GM19397 (cell line): ENCODE results near the gene DDIT4.

Experiments
- ATAC-seq: cut with Tn5 transposase; IDR thresholded peaks from one replicate; pipeline ENCODE4 v1.9.1; 2021; ENCODE audit warnings: mild to moderate bottlenecking, moderate library complexity; ENCODE audit not compliant: unreplicated experiment

The DDIT4 gene

DNA sequence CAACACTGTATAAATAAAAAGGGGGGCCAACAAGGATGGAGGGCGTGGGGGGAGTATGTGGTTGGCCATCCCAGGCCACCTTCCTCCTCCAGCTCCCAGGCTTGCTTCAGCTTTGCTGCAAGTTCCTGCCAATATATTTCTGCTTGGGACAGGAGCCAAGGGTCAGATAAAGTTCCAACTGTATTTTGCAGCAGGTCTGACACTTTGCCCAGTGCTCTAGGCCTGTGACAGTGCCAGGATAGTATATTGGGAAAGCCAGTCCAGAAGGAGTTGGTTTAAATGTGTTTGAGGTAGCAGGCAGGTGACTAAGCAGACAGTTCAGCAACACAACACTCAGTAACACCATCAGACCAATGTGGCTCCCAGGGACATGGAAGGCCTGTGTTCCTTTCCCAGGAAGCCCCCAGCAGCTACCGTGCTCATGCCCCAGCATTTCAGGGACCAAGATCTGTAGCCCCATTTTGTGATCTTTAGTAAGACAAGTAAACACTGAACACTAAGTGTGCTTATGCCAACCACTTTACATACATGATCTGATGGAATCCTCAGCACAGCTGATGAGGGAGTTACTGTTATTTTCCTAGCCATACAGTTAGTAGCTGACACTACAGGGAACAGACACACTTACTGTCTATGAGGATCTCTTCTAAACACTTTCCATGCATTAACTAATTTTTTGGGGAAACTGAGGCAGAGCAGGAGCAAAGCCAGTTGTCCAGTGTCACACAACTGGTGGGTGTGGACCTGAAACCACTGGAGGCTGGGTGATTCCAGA, 42.1 kb downstream of the DDIT4 start:
- ATAC-seq = no peak

GRCh38 chr10:72316386-72316700, 42.6 kb downstream of the DDIT4 start:
- ATAC-seq = no peak

- ATAC-seq = no peak
These were observed 43.2 kb downstream of the DDIT4 start for GRCh38 chr10:72316748-72317435.

DNA sequence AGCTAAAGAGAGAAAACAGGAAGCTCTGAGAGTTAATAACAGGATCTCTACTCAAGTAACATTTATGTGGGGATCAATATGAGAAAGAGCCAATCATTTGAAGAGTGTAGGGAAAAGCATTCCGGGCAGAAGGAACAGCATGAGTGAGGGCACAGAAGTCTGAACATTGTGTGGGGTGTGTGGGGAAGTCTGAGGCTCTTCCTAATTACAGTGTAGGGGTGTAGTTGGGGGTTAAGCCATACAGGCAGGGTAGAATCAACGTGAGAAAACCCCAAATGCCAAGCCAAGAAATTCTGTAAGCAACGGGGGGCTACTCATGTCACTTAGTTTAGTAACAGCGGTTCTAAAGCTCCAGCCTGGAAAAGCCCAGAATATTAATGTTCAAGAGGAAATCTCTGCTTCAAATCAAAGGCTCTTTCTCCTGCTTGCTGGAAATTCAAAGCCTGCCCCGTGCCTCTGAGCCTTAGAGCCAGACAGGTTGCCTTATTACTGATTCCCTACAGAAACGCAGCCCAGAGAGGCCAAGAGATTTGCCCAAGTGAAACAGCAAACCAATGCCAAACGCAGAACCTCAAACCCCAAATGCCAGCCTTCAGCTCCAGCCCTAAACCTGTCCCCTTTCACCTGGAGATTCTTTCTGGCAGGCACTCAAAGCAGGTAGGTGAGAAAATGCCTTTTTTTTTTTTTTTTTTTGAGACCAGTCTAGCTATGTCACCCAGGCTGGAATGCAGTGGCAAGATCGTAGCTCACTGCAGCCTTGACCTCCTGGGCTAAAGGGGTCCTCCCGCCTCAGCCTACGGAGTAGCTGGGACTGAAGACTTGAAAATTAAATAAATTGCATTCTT, 44.9 kb downstream of the DDIT4 start:
- ATAC-seq = no peak

GRCh38 chr10:72319416-72320254, 45.9 kb downstream of the DDIT4 start:
- ATAC-seq = peak; percentile 73

DNA sequence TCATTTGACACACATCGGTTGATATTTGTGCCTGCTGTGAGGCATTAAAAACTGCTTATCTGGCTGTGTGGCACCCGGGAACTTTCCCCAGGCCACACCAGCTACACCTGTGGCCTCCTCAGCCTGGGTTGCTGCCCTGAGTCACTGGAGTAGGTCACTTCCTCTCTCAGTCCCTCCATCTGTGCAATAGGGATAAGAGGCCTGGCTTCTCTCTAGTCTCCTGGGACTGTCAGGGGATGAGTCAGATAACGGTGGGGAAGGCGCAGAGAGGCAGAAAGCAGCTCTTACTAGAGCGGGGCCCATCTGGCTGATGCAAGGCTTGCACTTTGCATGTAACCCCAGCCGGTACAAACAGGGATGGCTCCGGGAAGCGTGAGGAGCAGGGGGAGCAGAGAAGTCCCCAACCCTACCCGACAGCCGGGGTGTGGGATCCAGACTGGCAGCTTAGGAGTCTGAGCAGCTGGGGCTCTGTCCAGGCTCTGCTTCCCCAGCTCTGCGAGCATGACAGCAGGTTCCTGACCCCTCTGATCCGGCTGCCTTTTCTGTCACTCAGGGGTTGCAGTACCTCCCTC, 47.0 kb downstream of the DDIT4 start:
- peak; percentile 56 for ATAC-seq

DNA sequence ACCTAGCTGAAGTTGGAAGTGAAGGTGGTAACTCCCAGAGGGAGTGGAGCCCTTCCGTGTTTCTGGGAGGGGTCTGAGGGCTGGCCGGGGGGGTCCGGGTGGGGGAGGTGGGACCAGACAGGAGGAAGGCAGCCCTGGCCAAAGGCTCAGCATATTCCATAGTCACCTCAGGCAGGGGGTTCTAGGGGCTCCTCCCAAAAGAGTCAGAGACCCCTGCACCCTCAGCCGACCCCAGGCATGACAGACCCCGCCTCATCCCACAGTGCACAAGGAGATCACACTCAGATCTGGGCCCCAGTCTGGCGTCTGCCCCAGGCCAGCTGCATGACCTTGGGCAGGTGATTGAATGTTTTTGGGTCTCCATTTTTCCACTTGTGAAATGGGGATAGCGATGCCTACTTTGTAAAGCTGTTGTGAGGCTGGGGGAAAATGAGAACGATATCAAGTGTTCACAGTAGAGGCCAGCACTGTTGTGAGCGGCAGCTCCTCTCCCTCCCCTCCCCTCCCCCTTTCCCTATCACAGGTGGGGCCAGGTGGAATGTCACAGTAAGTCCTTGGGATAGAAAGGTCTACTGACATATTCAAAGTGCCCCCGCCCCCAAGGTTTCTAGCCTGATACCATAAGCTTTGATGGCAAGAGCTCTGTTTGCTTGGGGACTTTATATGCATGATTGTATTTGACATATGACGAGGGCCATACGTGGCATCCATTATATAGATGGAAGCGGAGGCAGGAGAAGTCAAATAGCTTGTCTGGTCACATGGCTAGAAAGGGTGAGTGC, 47.7 kb downstream of the DDIT4 start:
- no peak for ATAC-seq

DNA sequence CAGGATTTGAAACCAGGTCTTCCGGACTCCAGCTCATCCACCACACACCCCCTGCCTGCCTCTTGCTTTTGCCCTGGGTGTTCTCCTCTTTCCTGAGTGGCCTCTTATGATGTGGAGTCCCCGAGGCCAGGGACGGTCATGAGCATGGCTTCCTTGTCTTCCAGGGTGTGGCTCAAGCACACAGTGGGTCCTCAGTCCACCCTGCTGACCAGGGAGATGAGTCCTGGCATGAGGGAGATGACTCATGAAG, 48.2 kb downstream of the DDIT4 start:
- ATAC-seq = no peak

GRCh38 chr10:72322280-72323058, 48.7 kb downstream of the DDIT4 start:
- ATAC-seq = no peak

GRCh38 chr10:72323108-72323749, 49.5 kb downstream of the DDIT4 start:
- no peak for ATAC-seq

GRCh38 chr10:72323771-72324191, 50.1 kb downstream of the DDIT4 start:
- ATAC-seq = no peak
